ENCODE measurements around the gene RNF4. TPM values are rescaled to one million over a fixed set of nuclear protein-coding genes. Genes with fewer than 3 reads are reported as not detected.
"Not testable (repeated sequence)": the region's sequence is repeated elsewhere in the genome, so short reads cannot be mapped to it uniquely, and the experiment has no call there.

RNF4 gene
- total RNA-seq, 1 donor from 2014 or later = 112 TPM

DNA sequence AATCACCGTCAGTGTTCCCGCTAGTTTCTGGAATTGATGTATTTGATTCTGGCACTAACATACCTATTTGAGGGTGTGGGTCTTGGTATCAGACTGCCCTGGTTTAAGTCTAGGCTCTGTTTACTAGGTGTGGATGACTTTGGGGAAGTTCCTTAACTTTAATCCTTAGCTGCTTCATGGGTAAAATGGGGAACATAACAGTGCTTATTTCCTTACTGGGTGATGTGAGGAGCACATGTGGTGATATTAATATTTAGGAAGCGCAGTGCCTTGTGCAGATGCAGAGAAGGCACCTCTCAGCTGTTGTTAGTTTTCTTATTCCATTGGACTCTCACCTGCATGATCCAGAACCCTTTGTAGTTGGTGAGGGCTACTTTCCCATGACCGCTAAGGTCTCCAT, 17.1 kb downstream of the RNF4 start:
- intact Hi-C loops (cut with micrococcal nuclease) = loop anchor here (1.0 kb wide), 1 partner anchor 17 kb away; the partner anchor contains the start of gene RNF4

DNA sequence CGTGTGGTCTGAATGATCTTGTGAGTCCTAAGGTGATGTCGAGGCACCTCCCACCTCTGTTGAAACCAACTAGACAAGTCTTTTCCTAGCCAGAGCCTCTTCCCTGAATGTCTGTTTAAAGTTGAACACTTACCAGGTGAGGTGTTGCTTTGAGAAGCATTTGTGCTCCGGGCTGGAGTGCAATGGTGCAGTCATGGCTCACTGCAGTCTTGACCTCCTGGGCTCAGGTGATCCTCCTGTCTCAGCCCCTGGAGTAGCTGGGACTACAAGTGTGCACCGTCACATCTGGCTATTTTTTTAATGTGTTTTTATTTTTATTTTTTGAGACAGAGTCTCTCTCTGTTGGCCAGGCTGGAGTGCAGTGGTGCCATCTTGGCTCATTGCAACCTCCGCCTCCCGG, 18.1 kb downstream of the RNF4 start:
- intact Hi-C loops (cut with micrococcal nuclease) = no loop called here

DNA sequence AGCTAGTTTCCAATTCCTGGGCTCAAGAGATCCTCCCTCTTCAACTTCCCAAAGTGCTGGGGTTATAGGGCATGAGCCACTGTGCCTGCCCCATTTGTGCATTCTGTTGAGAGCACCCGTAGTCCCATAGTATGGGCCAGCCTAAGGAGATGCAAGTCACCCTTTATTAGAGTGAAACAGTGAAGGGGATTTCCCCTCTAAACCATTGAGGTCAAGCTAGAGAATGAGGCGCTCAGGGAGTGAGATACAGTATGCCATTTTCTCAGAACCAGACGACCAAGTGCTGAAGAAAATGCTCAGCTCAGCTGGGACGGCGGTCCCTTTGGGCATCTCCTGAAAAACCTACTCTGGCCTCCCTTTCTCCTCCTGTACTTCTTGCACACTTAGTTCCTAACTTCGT, 18.7 kb downstream of the RNF4 start:
- intact Hi-C loops (cut with micrococcal nuclease) = no loop called here

DNA sequence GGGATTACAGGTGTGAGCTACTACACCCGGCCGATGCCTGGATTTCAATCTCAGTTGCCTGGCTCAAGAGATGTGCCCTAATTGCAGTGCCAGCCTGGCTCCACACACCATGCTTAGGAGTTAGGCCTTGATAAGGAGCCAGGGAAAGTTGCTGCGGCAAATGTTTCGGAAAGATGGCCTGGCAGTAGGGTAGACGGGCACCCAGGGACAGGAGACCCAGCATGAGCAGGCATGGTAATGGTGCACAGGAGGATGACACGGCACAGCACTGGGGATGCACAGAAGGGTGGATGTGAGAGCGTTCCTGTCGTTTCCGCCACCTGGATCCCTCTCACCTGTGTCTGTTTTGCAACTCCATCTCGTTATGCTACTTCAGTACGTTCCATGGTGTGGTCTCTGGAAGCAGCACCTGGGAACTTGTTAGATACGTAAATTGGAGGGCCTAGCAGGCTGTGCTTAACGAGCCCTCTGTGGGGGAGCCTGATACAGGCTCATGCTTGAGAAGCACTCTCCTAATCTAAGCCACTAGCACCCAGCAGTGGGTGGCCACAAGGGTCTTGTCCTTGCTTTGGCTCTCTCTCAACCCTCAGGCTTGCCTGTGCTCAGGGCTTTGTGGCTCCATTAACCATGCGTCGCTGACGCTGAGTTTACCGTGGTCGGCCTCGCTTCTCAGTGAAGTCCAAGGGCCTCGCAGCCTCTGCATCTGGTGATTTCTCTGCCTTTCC, 20.3 kb downstream of the RNF4 start:
- intact Hi-C loops (cut with micrococcal nuclease) = no loop called here

DNA sequence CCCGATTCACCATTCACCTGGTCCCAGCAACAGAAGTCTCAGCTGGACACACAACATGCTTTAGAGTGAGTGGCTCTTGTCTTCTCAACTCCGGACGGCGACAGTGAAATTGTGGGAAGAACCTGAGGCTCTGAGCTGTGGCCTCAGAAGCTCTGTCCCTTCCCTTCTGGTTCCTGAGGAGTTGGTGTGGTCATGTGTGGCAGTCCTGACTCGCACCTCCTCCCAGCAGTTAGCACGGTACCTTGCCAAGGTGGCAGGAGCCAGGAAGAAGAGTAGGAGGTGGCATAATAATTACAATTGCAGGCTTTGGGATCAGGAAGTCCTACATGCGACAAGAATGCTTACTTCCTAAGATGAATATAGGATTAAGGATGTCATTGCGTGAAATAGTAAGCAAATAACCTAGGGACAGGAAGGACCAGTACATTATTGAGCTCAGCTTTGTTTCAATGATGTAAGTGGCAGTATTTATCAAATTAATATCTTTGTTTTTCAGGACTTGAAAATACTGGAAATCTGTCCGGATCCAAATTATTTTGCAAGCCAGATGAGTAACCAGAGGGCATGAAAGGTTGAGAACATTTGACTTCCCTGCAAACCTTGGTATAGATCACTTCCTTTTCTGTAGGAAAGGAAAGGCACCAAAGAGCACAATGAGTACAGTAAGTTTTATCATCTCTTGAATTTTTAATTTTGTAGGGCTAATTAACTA, 21.1 kb downstream of the RNF4 start:
- intact Hi-C loops (cut with micrococcal nuclease) = no loop called here

- intact Hi-C loops (cut with micrococcal nuclease) = no loop called here
Observed at GRCh38 chr4:2492970-2493369, 24.1 kb downstream of the RNF4 start.

GRCh38 chr4:2494992-2495391, 26.1 kb downstream of the RNF4 start:
- intact Hi-C loops (cut with micrococcal nuclease) = no loop called here

DNA sequence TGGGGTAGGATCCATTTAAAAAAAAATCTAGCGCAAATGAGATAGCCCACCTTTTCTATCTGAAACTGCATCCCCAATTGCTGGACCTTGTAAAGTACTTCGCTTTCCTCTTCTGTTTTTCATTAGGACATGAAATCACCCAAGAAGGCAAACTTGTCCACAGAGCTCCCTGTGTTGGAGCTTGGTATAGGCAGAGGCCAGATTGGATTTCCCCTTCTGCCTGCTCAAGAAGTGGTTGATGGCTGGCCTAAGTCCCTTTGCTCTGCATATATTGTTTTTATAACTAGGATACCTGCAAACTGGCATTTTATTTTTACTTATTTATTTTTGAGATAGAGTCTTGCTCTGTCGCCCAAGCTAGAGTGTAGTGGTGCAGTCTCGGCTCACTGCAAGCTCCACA, 28.4 kb downstream of the RNF4 start:
- intact Hi-C loops (cut with micrococcal nuclease) = no loop called here

- intact Hi-C loops (cut with micrococcal nuclease) = no loop called here
Observed at GRCh38 chr4:2497931-2498330, 29.0 kb downstream of the RNF4 start.

- intact Hi-C loops (cut with micrococcal nuclease) = no loop called here
Observed at GRCh38 chr4:2500547-2500946, 31.6 kb downstream of the RNF4 start.

DNA sequence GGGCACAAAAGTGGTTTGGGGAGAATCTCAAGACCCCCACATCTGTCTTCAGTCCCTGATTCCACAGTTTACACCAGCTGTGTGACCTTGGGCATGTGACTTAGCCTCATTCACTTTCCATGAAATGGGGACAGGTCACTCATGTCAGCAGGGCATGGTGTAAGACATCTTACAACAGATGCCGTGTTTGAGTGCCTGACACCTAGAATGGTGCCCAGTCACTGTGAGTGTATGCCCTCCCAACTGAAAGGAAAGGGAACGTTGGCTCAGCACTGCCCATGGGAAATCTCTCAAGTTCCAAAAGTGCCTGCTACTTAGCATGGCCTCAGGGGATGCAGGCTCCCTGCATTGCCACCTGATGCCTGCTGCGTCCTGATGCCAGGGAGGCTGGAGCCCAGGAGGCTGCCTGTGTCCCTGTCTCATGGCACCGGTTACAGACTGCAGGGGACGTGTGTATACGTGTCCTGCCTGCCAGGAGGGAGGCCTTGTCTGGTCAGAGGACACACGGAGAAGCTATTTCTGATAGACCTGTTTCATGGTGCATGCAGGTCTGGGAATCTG, 32.2 kb downstream of the RNF4 start:
- intact Hi-C loops (cut with micrococcal nuclease) = no loop called here

GRCh38 chr4:2503809-2504208, 34.9 kb downstream of the RNF4 start:
- intact Hi-C loops (cut with micrococcal nuclease) = no loop called here

GRCh38 chr4:2507259-2507658, 38.4 kb downstream of the RNF4 start:
- intact Hi-C loops (cut with micrococcal nuclease) = no loop called here

- intact Hi-C loops (cut with micrococcal nuclease) = no loop called here
Observed at GRCh38 chr4:2507855-2508254, 38.9 kb downstream of the RNF4 start.

- intact Hi-C loops (cut with micrococcal nuclease) = no loop called here
Observed at GRCh38 chr4:2510351-2511259, 41.7 kb downstream of the RNF4 start.

GRCh38 chr4:2511645-2512131, 42.8 kb downstream of the RNF4 start:
- intact Hi-C loops (cut with micrococcal nuclease) = no loop called here

DNA sequence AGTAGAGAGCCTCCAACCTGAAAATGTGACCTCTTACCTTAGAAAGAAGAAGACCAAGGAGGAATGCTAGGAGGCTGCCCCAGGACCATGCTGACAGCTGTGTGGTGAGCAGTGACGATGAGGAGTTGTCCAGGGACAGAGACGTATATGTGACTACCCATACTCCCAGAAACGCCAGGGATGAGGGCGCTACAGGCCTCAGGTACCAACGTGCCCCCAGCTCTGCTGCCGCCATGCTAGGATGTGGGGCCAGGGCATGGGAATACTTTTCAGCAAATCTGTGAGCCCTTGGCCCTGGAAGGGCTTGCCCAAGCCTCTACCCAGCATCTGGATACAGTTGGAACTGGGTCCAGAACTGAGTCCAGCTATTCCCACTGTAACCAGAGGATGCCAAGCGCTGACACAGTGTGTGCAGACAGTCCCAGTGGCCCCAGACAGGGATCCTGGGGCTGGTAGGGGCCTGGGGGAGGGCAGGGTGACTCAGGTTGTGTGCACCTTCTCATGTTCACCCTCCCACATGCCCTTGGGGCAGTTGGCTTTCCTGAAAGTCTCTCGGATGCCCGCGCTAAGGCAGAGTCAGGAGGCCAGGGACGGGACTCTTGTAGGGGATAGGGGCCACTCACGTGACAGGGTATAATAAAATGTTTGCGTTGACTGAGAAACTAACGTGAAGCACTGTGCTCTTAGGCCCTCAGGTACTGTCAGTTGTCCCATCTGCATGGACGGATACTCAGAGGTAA, 43.7 kb downstream of the RNF4 start:
- intact Hi-C loops (cut with micrococcal nuclease) = no loop called here

GRCh38 chr4:2514193-2514592, 45.3 kb downstream of the RNF4 start:
- intact Hi-C loops (cut with micrococcal nuclease) = not testable (repeated sequence)

GRCh38 chr4:2514944-2515343, 46.0 kb downstream of the RNF4 start:
- intact Hi-C loops (cut with micrococcal nuclease) = not testable (repeated sequence)

DNA sequence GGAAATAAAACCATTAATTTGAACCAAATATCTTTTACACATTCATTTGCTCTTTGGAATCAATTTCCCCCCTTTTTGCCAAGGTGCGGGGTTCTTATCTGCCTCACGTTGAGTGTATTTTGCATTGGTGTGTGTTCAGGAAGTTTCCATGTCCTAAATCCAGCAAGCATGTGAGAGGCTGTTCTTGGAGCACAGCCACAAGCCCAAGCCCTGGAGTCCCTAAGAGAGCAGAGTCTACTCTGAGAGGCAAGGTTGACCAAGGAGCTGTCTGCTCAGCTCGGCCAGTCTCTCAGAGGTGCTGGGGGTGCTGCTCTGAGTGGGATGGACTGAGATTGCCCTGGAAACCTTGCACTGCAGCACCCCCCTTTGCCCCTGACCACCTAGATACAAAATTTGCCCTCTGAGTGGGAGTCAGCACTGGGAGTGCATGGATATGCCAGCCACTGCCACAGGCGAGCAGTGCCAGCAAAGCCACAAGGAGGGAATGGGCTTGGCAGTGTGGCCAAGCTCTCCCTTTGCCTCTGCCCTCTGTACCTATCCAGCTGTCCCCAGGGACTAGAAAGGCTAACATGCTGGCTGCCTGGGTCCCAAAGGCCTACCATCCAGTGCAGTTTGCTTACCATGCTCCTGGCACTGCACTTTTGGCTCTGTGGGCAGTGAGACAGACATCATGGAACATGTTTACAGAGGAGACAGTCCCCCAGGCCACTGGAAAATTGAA, 47.1 kb downstream of the RNF4 start:
- intact Hi-C loops (cut with micrococcal nuclease) = no loop called here
